SK-N-SH (cell line): ENCODE results near the gene SRD5A3. TPM values are rescaled to one million over a fixed set of nuclear protein-coding genes. Genes with fewer than 3 reads are reported as not detected.

Source experiments
- CTCF ChIA-PET: fragments of 300-600, 350-600 bp; formaldehyde crosslinking; extraction: SDS; loops from one replicate; lab custom pipeline; 2021; lab: Yijun Ruan, JAX
- POLR2A ChIA-PET: fragments of 350-600 bp; sonication (Branson Sonifier 250); formaldehyde crosslinking; extraction: SDS; loops from one replicate; lab custom pipeline; 2020; ENCODE audit warnings: antibody characterized with exemption, inconsistent platforms; lab: Yijun Ruan, JAX
- DNase-seq: peaks from one replicate; pipeline ENCODE4 v3.0.0; 2012
- H2AFZ ChIP-seq: fragments of 200-600 bp; sonication (generic); 2 replicates; pipeline ENCODE4 v1.8.1; 2016; ENCODE audit warnings: antibody characterized with exemption, mild to moderate bottlenecking, low read depth
- H3F3A ChIP-seq: fragments of 200-600 bp; sonication (generic); replicated peaks from 2 replicates; pipeline ENCODE3; 2016; ENCODE audit warnings: antibody characterized with exemption, mild to moderate bottlenecking; ENCODE audit not compliant: insufficient read depth
- H3K27ac ChIP-seq, 2 experiments: fragments of 200-500 bp in 1 of 2; fragments of 200-600 bp in 1 of 2; sonication (Bioruptor generic) in 1 of 2; sonication (generic), shearing (Covaris generic) in 1 of 2; 2 replicates each; pipeline versions ENCODE4 v1.5.1 to v1.6.1; 2014 to 2016; ENCODE audit warnings: low read depth in 2 of 2, inconsistent platforms in 1 of 2, low read length in 1 of 2, mild to moderate bottlenecking in 1 of 2, mixed read lengths in 1 of 2
- H3K27me3 ChIP-seq: fragments of 200-600 bp; sonication (generic), shearing (Covaris generic); 2 replicates; pipeline ENCODE4 v1.6.1; 2016; ENCODE audit warnings: mixed run types; ENCODE audit not compliant: insufficient read depth
- H3K36me3 ChIP-seq, 2 experiments: fragments of 200-500 bp in 1 of 2; fragments of 200-600 bp in 1 of 2; sonication (Bioruptor generic) in 1 of 2; sonication (generic) in 1 of 2; replicated peaks in 1 of 2; 2 replicates each; pipeline versions ENCODE3 to v1.5.1; 2014 to 2016; ENCODE audit warnings: low read length in 1 of 2, mild to moderate bottlenecking in 1 of 2; ENCODE audit not compliant: insufficient read depth in 2 of 2, control insufficient read depth in 1 of 2
- H3K4me1 ChIP-seq, 2 experiments: fragments of 200-500 bp in 1 of 2; fragments of 200-600 bp in 1 of 2; sonication (Bioruptor generic) in 1 of 2; sonication (generic), shearing (Covaris generic) in 1 of 2; 2 replicates each; pipeline versions ENCODE4 v1.5.1 to v1.6.1; 2014 to 2016; ENCODE audit warnings: low read depth in 1 of 2, low read length in 1 of 2, mixed run types in 1 of 2; ENCODE audit not compliant: insufficient read depth in 2 of 2, control insufficient read depth in 1 of 2
- H3K4me2 ChIP-seq: fragments of 200-600 bp; sonication (generic), shearing (Covaris generic); 2 replicates; pipeline ENCODE4 v1.6.1; 2017; ENCODE audit warnings: mixed run types
- H3K4me3 ChIP-seq, 2 experiments: fragments of 200-500 bp in 1 of 2; fragments of 200-600 bp in 1 of 2; sonication (Bioruptor generic) in 1 of 2; sonication (generic), shearing (Covaris generic) in 1 of 2; 2 replicates each; pipeline versions ENCODE4 v1.5.1 to v1.8.1; 2014 to 2016; ENCODE audit warnings: low read depth in 2 of 2, inconsistent platforms in 1 of 2, low read length in 1 of 2, mild to moderate bottlenecking in 1 of 2, mixed read lengths in 1 of 2, moderate library complexity in 1 of 2
- H3K79me2 ChIP-seq: fragments of 200-600 bp; sonication (generic); 2 replicates; pipeline ENCODE4 v1.8.1; 2017; ENCODE audit warnings: mild to moderate bottlenecking; ENCODE audit not compliant: insufficient read depth
- H3K9ac ChIP-seq: fragments of 200-600 bp; sonication (generic); 2 replicates; pipeline ENCODE4 v1.6.1; 2017; ENCODE audit warnings: mixed run types
- H3K9me2 ChIP-seq: fragments of 200-600 bp; sonication (generic); 2 replicates; pipeline ENCODE4 v1.6.1; 2017; ENCODE audit warnings: mixed run types
- H3K9me3 ChIP-seq: fragments of 200-600 bp; sonication (generic); 2 replicates; pipeline ENCODE4 v1.6.1; 2017; ENCODE audit warnings: mixed run types, mild to moderate bottlenecking, moderate library complexity
- H4K20me1 ChIP-seq: fragments of 200-600 bp; sonication (generic); 2 replicates; pipeline ENCODE4 v1.6.1; 2017; ENCODE audit warnings: mild to moderate bottlenecking, mixed run types; ENCODE audit not compliant: insufficient read depth
- EZH2phosphoT487 ChIP-seq: fragments of 200-600 bp; sonication (generic); IDR thresholded peaks from 2 replicates; pipeline ENCODE4 v1.6.1; 2017; ENCODE audit warnings: low read depth, mixed run types, mild to moderate bottlenecking, antibody characterized with exemption, moderate library complexity, borderline replicate concordance
- FOSL2 ChIP-seq: IDR thresholded peaks from 2 replicates; pipeline ENCODE4 v1.4.0; 2012; ENCODE audit warnings: low read depth, mild to moderate bottlenecking, moderate library complexity, borderline replicate concordance
- FOXJ3 ChIP-seq: sonication (generic); formaldehyde crosslinking; IDR thresholded peaks from 2 replicates; pipeline ENCODE4 v1.5.1; 2020; ENCODE audit warnings: mild to moderate bottlenecking, missing genetic modification reagents
- GATA2 ChIP-seq: sonication (generic); formaldehyde crosslinking; IDR thresholded peaks from 2 replicates; pipeline ENCODE4 v1.5.0; 2020; ENCODE audit warnings: mild to moderate bottlenecking, missing genetic modification reagents
- JUND ChIP-seq: IDR thresholded peaks from 2 replicates; pipeline ENCODE4 v1.4.0; 2012
- MEF2A ChIP-seq: IDR thresholded peaks from 2 replicates; pipeline ENCODE4 v1.4.0; 2012; ENCODE audit warnings: low read depth, borderline replicate concordance
- NFIC ChIP-seq: IDR thresholded peaks from 2 replicates; pipeline ENCODE4 v1.4.0; 2012; ENCODE audit warnings: borderline replicate concordance
- POLR2AphosphoS5 ChIP-seq: IDR thresholded peaks from 2 replicates; pipeline ENCODE4 v1.6.1; 2012; ENCODE audit warnings: low read depth, low read length
- RAD21 ChIP-seq: IDR thresholded peaks from 2 replicates; pipeline ENCODE4 v1.6.1; 2012; ENCODE audit warnings: mild to moderate bottlenecking, low read length
- RCOR1 ChIP-seq: fragments of 150-350 bp; IDR thresholded peaks from 2 replicates; pipeline ENCODE4 v1.6.1; 2017; ENCODE audit warnings: antibody characterized with exemption, low read length
- RFX5 ChIP-seq: IDR thresholded peaks from 2 replicates; pipeline ENCODE4 v1.6.1; 2012; ENCODE audit warnings: mild to moderate bottlenecking, improper control_type of control experiment, low read length
- RXRA ChIP-seq: IDR thresholded peaks from 2 replicates; pipeline ENCODE4 v1.4.0; 2012; ENCODE audit warnings: low read depth, mild to moderate bottlenecking, borderline replicate concordance
- TAF1 ChIP-seq: IDR thresholded peaks from 2 replicates; pipeline ENCODE4 v1.6.1; 2012; ENCODE audit warnings: low read depth, mild to moderate bottlenecking, low read length, moderate library complexity, borderline replicate concordance
- WGBS: methylation state at CpG from one replicate; pipeline ENCODE4 v1.1.6; 2017; ENCODE audit warnings: low lambda C conversion rate; 5-methylcytosine and 5-hydroxymethylcytosine counted together
- polyA plus RNA-seq, 3 experiments: library from polyadenylated mRNA; depleted of rRNA; stranded (reverse); fragments of >200 nt; gene quantifications; 2 replicates each; pipeline ENCODE4 v1.2.3, GENCODE V29; 2012
- TF ChIP-seq, protein P1 (sequence below): IDR thresholded peaks from 2 replicates; pipeline ENCODE4 v1.4.0; 2012; ENCODE audit warnings: low read depth, borderline replicate concordance
- TF ChIP-seq, protein P2 (sequence below): fragments of 150-350 bp; IDR thresholded peaks from 2 replicates; pipeline ENCODE4 v1.6.1; 2017; ENCODE audit warnings: antibody characterized with exemption, low read length, low read depth, borderline replicate concordance
- TF ChIP-seq, protein P3 (sequence below): IDR thresholded peaks from 2 replicates; pipeline ENCODE4 v1.6.1; 2012; ENCODE audit warnings: mild to moderate bottlenecking, low read depth, low read length, moderate library complexity
- TF ChIP-seq, protein P4 (sequence below): IDR thresholded peaks from 2 replicates; pipeline ENCODE4; 2012
- TF ChIP-seq, protein P5 (sequence below): fragments of 150-350 bp; IDR thresholded peaks from 2 replicates; pipeline ENCODE4 v1.6.1; 2016; ENCODE audit warnings: mild to moderate bottlenecking, low read depth, low read length

The SRD5A3 gene
- polyA plus RNA-seq, 1 of the 3 experiments (the other 2 are of a cell fraction) = 5.1 TPM

DNA sequence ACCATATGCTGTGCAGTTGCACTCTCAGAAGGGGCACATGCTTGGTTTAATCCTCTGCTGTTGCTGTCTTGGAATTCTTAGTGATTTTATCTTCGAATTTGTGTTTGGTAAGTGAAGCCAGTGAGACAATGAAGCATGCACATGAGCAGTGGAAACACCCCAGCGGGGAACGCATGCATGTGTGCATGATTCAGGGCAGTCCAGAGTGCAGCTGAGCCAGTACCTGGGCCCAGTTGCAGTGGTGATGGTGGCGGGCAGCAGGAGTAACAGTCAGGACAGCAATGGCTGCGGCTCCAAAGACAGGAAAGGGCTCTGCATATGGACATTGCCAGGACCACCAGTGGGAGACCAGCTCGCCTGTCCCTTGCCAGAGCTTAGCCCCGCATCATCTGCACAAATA is 35.5 kb downstream of the SRD5A3 start:
- ChIA-PET POLR2A (no interaction called here), CTCF (no interaction called here)
- Histone ChIP-seq H3K27me3 (no peaks in the 10 kb centered on the region), H4K20me1 (no peaks in the 10 kb centered on the region), H2AFZ (no peak overlapping the region), H3K9me3 (no peaks in the 10 kb centered on the region), H3K79me2 (no peaks in the 10 kb centered on the region), H3K4me1 (no peaks in the 10 kb centered on the region; a peak in 1 of 4 replicates), H3K27ac (no peak overlapping the region), H3K4me3 (no peak overlapping the region), H3K4me2 (no peak overlapping the region), H3K36me3 (no peaks in the 10 kb centered on the region), H3K9me2 (no peaks in the 10 kb centered on the region), H3F3A (no peaks in the 10 kb centered on the region), H3K9ac (no peak overlapping the region)
- DNase-seq = no peak
- no peak for TF ChIP-seq RCOR1
- no peak for TF ChIP-seq GATA2 (CRISPR knock-in tag)
- TF ChIP-seq NFIC = no peak
- TF ChIP-seq MEF2A = no peak
- WGBS = 86% methylated on average over 5 of the region's 7 CpGs

DNA sequence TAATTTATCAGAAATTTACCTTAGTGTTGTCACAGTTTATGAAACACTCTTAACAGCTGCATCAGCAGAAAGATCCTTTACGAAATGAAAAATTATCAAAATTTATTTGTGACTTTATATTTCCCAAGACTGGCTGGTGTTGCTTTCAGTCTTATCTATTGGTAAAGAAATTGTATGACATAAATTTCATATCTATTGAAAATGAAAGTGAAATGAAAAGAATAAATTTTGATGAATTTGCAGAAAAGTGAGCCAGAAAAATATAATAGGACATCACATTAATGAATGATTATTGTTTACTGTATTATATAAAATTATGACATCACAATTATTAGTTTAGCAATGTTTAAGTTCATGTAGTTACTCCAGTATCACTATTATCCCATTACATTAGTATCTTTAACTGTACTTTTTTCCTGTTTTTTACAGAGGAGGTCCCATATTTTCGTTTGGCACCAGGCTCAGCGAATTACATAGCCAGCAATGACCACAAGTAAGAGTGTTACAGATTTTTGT is 36.5 kb downstream of the SRD5A3 start:
- no peak overlapping the region for H3K9ac ChIP-seq
- CTCF ChIA-PET = no interaction called here
- no peaks in the 10 kb centered on the region for H3K27me3 ChIP-seq
- no peak overlapping the region for H3K27ac ChIP-seq
- H2AFZ ChIP-seq = peak overlapping the region; percentile 12; the same call in 1 of the 2 replicates
- no peaks in the 10 kb centered on the region for H3F3A ChIP-seq
- H3K9me2 ChIP-seq = no peaks in the 10 kb centered on the region
- H3K4me3 ChIP-seq = no peak overlapping the region
- POLR2A ChIA-PET = no interaction called here
- no peaks in the 10 kb centered on the region; a peak in 1 of 4 replicates for H3K4me1 ChIP-seq
- no peak for DNase-seq
- no peaks in the 10 kb centered on the region for H3K79me2 ChIP-seq
- no peaks in the 10 kb centered on the region for H4K20me1 ChIP-seq
- H3K4me2 ChIP-seq = no peak overlapping the region
- no peaks in the 10 kb centered on the region for H3K36me3 ChIP-seq
- H3K9me3 ChIP-seq = no peaks in the 10 kb centered on the region
- WGBS = 90% methylated on average over 3 of the region's 3 CpGs
- TF ChIP-seq FOSL2 (no peak), RFX5 (no peak), RAD21 (no peak), EZH2phosphoT487 (no peak), RXRA (no peak), JUND (no peak), POLR2AphosphoS5 (no peak), TAF1 (no peak), FOXJ3 (CRISPR knock-in tag) (no peak)
- TF ChIP-seq, protein P1, sequence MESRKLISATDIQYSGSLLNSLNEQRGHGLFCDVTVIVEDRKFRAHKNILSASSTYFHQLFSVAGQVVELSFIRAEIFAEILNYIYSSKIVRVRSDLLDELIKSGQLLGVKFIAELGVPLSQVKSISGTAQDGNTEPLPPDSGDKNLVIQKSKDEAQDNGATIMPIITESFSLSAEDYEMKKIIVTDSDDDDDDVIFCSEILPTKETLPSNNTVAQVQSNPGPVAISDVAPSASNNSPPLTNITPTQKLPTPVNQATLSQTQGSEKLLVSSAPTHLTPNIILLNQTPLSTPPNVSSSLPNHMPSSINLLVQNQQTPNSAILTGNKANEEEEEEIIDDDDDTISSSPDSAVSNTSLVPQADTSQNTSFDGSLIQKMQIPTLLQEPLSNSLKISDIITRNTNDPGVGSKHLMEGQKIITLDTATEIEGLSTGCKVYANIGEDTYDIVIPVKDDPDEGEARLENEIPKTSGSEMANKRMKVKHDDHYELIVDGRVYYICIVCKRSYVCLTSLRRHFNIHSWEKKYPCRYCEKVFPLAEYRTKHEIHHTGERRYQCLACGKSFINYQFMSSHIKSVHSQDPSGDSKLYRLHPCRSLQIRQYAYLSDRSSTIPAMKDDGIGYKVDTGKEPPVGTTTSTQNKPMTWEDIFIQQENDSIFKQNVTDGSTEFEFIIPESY = no peak
- TF ChIP-seq, protein P2, sequence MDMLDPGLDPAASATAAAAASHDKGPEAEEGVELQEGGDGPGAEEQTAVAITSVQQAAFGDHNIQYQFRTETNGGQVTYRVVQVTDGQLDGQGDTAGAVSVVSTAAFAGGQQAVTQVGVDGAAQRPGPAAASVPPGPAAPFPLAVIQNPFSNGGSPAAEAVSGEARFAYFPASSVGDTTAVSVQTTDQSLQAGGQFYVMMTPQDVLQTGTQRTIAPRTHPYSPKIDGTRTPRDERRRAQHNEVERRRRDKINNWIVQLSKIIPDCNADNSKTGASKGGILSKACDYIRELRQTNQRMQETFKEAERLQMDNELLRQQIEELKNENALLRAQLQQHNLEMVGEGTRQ = no peak
- TF ChIP-seq, protein P3, sequence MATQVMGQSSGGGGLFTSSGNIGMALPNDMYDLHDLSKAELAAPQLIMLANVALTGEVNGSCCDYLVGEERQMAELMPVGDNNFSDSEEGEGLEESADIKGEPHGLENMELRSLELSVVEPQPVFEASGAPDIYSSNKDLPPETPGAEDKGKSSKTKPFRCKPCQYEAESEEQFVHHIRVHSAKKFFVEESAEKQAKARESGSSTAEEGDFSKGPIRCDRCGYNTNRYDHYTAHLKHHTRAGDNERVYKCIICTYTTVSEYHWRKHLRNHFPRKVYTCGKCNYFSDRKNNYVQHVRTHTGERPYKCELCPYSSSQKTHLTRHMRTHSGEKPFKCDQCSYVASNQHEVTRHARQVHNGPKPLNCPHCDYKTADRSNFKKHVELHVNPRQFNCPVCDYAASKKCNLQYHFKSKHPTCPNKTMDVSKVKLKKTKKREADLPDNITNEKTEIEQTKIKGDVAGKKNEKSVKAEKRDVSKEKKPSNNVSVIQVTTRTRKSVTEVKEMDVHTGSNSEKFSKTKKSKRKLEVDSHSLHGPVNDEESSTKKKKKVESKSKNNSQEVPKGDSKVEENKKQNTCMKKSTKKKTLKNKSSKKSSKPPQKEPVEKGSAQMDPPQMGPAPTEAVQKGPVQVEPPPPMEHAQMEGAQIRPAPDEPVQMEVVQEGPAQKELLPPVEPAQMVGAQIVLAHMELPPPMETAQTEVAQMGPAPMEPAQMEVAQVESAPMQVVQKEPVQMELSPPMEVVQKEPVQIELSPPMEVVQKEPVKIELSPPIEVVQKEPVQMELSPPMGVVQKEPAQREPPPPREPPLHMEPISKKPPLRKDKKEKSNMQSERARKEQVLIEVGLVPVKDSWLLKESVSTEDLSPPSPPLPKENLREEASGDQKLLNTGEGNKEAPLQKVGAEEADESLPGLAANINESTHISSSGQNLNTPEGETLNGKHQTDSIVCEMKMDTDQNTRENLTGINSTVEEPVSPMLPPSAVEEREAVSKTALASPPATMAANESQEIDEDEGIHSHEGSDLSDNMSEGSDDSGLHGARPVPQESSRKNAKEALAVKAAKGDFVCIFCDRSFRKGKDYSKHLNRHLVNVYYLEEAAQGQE = no peak
- TF ChIP-seq, protein P4, sequence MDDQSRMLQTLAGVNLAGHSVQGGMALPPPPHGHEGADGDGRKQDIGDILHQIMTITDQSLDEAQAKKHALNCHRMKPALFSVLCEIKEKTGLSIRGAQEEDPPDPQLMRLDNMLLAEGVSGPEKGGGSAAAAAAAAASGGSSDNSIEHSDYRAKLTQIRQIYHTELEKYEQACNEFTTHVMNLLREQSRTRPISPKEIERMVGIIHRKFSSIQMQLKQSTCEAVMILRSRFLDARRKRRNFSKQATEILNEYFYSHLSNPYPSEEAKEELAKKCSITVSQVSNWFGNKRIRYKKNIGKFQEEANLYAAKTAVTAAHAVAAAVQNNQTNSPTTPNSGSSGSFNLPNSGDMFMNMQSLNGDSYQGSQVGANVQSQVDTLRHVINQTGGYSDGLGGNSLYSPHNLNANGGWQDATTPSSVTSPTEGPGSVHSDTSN = no peak
- TF ChIP-seq, protein P5, sequence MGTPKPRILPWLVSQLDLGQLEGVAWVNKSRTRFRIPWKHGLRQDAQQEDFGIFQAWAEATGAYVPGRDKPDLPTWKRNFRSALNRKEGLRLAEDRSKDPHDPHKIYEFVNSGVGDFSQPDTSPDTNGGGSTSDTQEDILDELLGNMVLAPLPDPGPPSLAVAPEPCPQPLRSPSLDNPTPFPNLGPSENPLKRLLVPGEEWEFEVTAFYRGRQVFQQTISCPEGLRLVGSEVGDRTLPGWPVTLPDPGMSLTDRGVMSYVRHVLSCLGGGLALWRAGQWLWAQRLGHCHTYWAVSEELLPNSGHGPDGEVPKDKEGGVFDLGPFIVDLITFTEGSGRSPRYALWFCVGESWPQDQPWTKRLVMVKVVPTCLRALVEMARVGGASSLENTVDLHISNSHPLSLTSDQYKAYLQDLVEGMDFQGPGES = no peak
